Fibroblast of skin of abdomen (primary cell): ENCODE results near the gene GFRA4.

ENCODE experiments used
- DNase-seq: peaks from one replicate; pipeline ENCODE4 v3.0.0-alpha.2; 2013

GFRA4 gene

GRCh38 chr20:3614466-3614865 lies 48.7 kb downstream of the GFRA4 start:
- DNase-seq = peak; percentile 56

GRCh38 chr20:3613821-3614440 lies 49.3 kb downstream of the GFRA4 start:
- peak; percentile 36 for DNase-seq

GRCh38 chr20:3612795-3613572 lies 50.2 kb downstream of the GFRA4 start:
- peak; percentile 7 for DNase-seq

GRCh38 chr20:3611901-3612300 lies 51.3 kb downstream of the GFRA4 start:
- no peak for DNase-seq
